Heart right ventricle (tissue), 16 donors: ENCODE data around the gene ABCB11. TPM values are rescaled to one million over a fixed set of nuclear protein-coding genes. Genes with fewer than 3 reads are reported as not detected.

Experiments
- ATAC-seq, 8 donors: fragments of 200-7000 bp; cut with Tn5 transposase; one replicate each; pipeline ENCODE4 v1.9.1; 2020; ENCODE audit warnings: mild to moderate bottlenecking in 8 of 8, moderate library complexity in 8 of 8, moderate number of reproducible peaks in 1 of 8
- DNase-seq, 2 donors: peaks; one replicate each; pipeline ENCODE4 v3.0.0-alpha.2; 2020
- H3K27ac ChIP-seq, 10 donors: fragments of 200-600 bp; sonication (generic) in 2 of 10; one replicate each; pipeline versions ENCODE4 v1.5.0 to v1.8.0; 2020 to 2022; ENCODE audit warnings: mild to moderate bottlenecking in 3 of 10
- H3K27me3 ChIP-seq, 7 donors: fragments of 200-600 bp; one replicate each; pipeline ENCODE4 v1.8.0; 2021 to 2022; ENCODE audit warnings: mild to moderate bottlenecking in 2 of 7
- H3K36me3 ChIP-seq, 9 donors: fragments of 200-600 bp; sonication (generic) in 1 of 9; one replicate each; pipeline versions ENCODE4 v1.5.0 to v1.8.0; 2020 to 2022; ENCODE audit warnings: mild to moderate bottlenecking in 2 of 9
- H3K4me1 ChIP-seq, 9 donors: fragments of 200-600 bp; sonication (generic) in 1 of 9; one replicate each; pipeline versions ENCODE4 v1.5.0 to v1.8.0; 2020 to 2022; ENCODE audit warnings: mild to moderate bottlenecking in 4 of 9
- H3K4me3 ChIP-seq, 10 donors: fragments of 200-600 bp; sonication (generic) in 2 of 10; one replicate each; pipeline versions ENCODE4 v1.5.0 to v1.8.0; 2020 to 2022; ENCODE audit warnings: mild to moderate bottlenecking in 7 of 10, moderate library complexity in 2 of 10
- H3K9me3 ChIP-seq, 11 donors: fragments of 200-600 bp in 10 of 11; sonication (generic) in 2 of 11; one replicate each; pipeline versions ENCODE4 v1.5.0 to v1.8.0; 2013 to 2022; ENCODE audit warnings: mild to moderate bottlenecking in 2 of 11, control low read depth in 1 of 11, moderate library complexity in 1 of 11
- CTCF ChIP-seq, 9 donors: fragments of 200-600 bp; sonication (generic) in 2 of 9; IDR thresholded peaks; one replicate each; pipeline versions ENCODE4 v1.5.0 to v1.8.0; 2021 to 2022; ENCODE audit warnings: antibody characterized with exemption in 9 of 9, mild to moderate bottlenecking in 5 of 9, moderate library complexity in 1 of 9
- WGBS, 2 donors: extraction: QIAGEN DNeasy Blood & Tissue Kit; methylation state at CpG; one replicate each; pipeline ENCODE4 v1.1.7; 2013; ENCODE audit warnings: inconsistent platforms in 1 of 2; 5-methylcytosine and 5-hydroxymethylcytosine counted together
- intact Hi-C, 10 donors: fragments of 100-400 bp; cut with DNase I; formaldehyde crosslinking; loops; one replicate each; pipeline versions ENCODE4 v1.11.1 to v1.14.2; 2022
- polyA plus RNA-seq, 2 donors: library from polyadenylated mRNA; stranded (reverse); fragments of 200-250 nt; gene quantifications; one replicate each; pipeline ENCODE4 v1.2.3, GENCODE V29; 2013
- total RNA-seq, 10 donors: library from RNA; stranded (reverse); fragmentation: NEBNext Ultra II Directional in 3 of 10; extraction: Animal tissue kit (Norgen Biotek cat#: 25700) in 3 of 10; gene quantifications; one replicate each; pipeline versions ENCODE4 v1.2.1 to v1.2.4, GENCODE V29; 2021 to 2023
- donor health status: Arrhythmogenic right ventricular cardiomyopathy.
- donor health status: ischemic (EF 13 %, LVEDD 7.1; RV severe dilation, severe dysfunction).
- donor health status: healthy with polysubstance abuse.
- donor health status: DM: no; HTN: yes; CAD: no.
- donor health status: DM: no; HTN: no; CAD: no.
- donor health status: ischemic (EF 25% LVEDD 6.9; RV normal size, moderate dysfunction).
- donor health status: ischemic (EF 25% LVEDD 5.7; RV mildly dilated, moderate dysfunction).
- donor health status: healthy.
- donor health status: DM: yes; HTN: yes; CAD: no.
- donor health status: Ischemic cardiomyopathy.
- donor health status: ischemic (EF 35%, LVEDD 5.7; RV mildly dilated, moderate dysfunction).
- donor health status: nonischemic (EF 11% LVEDD 7.7; RV severe dilation, severe dysfunction).
- donor health status: DM: yes; HTN: yes; CAD: no.
- donor health status: PGD.
- donor health status: ischemic (EF 29% LVEDD 5.4; RV normal size, mild dysfunction).
- donor health status: nonischemic (EF 23%, LVEDD 6.1; RV moderate dilation, normal function).

ABCB11 gene
- total and polyA plus RNA-seq, 12 donors = 0.01 to 0.23 (median 0.06) TPM; not detected in 7

- DNase-seq (no peak), ATAC-seq (no peak)
- Histone ChIP-seq H3K9me3 (peaks cover 0 to 1% (median 0%) of the 10 kb centered on the region in 11 donors), H3K36me3 (no peaks in the 10 kb centered on the region), H3K4me1 (peaks cover 0 to 6% (median 0%) of the 10 kb centered on the region in 9 donors), H3K27me3 (no peaks in the 10 kb centered on the region), H3K4me3 (no peak overlapping the region), H3K27ac (no peak overlapping the region)
- no peak for TF ChIP-seq CTCF (IDR thresholded peaks at IDR 0.05)
- WGBS, 2 donors = 73% methylated on average over 3 of the region's 3 CpGs
- intact Hi-C loops = no loop called here
Observed at GRCh38 chr2:168944065-168944464, 87.1 kb downstream of the ABCB11 start.

GRCh38 chr2:168941297-168941696 is 89.8 kb downstream of the ABCB11 start:
- Histone ChIP-seq H3K36me3 (no peaks in the 10 kb centered on the region), H3K4me1 (peaks cover 0 to 6% (median 0%) of the 10 kb centered on the region in 9 donors), H3K27ac (no peak overlapping the region), H3K27me3 (no peaks in the 10 kb centered on the region), H3K9me3 (no peaks in the 10 kb centered on the region), H3K4me3 (no peak overlapping the region)
- intact Hi-C loops = no loop called here
- DNase-seq (no peak), ATAC-seq (no peak)
- TF ChIP-seq CTCF (IDR thresholded peaks at IDR 0.05) = no peak

GRCh38 chr2:168939918-168940317 is 91.2 kb downstream of the ABCB11 start:
- intact Hi-C loops = no loop called here
- no peak for TF ChIP-seq CTCF (IDR thresholded peaks at IDR 0.05)
- WGBS, 2 donors = 91 to 95% methylated on average over 4 of the region's 4 CpGs

GRCh38 chr2:168939061-168939460 is 92.1 kb downstream of the ABCB11 start:
- no peak for ATAC-seq
- TF ChIP-seq CTCF (IDR thresholded peaks at IDR 0.05) = no peak
- intact Hi-C loops = no loop called here
- no peaks in the 10 kb centered on the region for H3K9me3 ChIP-seq
- no peaks in the 10 kb centered on the region for H3K27me3 ChIP-seq
- no peak overlapping the region for H3K27ac ChIP-seq
- DNase-seq = no peak
- H3K36me3 ChIP-seq = no peaks in the 10 kb centered on the region
- peaks cover 0 to 6% (median 0%) of the 10 kb centered on the region in 9 donors for H3K4me1 ChIP-seq
- no peak overlapping the region for H3K4me3 ChIP-seq
- WGBS, 2 donors = 97 to 99% methylated on average over 1 of the region's 1 CpG

More at GRCh38 chr2:168939918-168940317, 91.2 kb downstream of the ABCB11 start:
- no peak overlapping the region for H3K4me3 ChIP-seq
- no peaks in the 10 kb centered on the region for H3K9me3 ChIP-seq
- H3K4me1 ChIP-seq = peaks cover 0 to 6% (median 0%) of the 10 kb centered on the region in 9 donors
- no peak for DNase-seq
- no peaks in the 10 kb centered on the region for H3K27me3 ChIP-seq
- no peak overlapping the region for H3K27ac ChIP-seq
- no peak for ATAC-seq
- H3K36me3 ChIP-seq = no peaks in the 10 kb centered on the region
